ENCODE results near the gene TREH.

TREH gene

DNA sequence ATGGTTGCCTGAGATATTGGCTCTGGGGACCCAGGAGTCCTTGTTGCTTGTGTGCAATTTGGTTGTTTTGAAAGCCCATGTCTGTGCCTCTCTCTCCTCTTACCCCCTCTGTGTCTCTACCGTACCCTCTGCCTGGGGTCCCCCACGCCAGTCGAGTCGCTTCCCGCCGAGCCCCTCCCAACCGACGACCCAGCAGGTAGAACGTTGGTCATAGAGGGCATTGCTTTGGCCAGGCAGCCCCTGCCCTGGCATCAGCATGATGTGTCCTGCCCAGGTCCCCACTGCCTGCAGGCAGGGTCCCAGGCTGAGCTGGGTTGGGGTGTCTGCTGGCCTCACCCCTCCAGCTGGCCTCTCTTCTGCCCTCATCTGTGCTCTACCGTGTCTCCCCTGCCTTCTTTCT is 35.0 kb downstream of the TREH start:
- DNase-seq, result no peak

- no peak for DNase-seq
Observed at GRCh38 chr11:118643995-118644345, 35.5 kb downstream of the TREH start.

DNA sequence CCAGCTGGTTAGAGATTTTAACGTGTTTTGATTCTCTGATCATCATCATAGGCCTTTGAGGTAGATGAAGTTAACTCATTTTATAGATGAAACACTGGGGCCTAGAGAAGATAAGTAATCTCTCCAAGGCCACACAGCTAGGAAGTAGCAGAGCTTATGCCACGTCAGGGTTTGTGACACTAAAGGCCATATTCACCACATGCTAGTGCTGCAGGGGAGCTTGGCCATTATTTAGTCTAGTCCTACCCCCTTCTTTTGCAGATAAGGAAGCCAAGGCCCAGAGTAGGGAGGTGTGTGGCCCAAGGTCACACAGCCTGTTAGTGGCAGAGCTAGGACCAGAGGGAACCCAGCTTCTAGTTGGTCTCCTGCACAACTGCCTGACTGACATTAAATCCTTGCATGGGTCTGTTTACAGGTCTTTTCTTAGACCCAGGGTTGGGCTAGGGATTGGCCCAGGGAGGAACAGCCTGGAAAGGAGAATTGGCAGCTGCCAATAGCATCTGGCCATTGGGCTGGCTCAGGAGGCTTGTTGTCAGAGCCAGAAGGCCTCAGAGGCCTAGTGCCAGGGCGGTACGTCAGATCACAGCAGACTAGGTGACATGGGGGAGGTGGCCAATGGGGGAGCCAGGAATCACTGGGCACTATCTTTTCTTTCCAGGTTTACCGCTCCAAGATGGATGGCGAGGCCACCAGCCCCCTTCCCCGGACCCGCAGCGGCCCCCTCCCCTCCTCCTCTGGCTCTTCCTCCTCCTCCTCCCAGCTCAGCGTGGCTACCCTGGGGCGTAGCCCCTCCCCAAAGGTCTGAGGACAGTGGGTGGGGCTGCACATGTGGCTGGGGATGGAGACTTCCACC is 36.1 kb downstream of the TREH start:
- no peak for DNase-seq

DNA sequence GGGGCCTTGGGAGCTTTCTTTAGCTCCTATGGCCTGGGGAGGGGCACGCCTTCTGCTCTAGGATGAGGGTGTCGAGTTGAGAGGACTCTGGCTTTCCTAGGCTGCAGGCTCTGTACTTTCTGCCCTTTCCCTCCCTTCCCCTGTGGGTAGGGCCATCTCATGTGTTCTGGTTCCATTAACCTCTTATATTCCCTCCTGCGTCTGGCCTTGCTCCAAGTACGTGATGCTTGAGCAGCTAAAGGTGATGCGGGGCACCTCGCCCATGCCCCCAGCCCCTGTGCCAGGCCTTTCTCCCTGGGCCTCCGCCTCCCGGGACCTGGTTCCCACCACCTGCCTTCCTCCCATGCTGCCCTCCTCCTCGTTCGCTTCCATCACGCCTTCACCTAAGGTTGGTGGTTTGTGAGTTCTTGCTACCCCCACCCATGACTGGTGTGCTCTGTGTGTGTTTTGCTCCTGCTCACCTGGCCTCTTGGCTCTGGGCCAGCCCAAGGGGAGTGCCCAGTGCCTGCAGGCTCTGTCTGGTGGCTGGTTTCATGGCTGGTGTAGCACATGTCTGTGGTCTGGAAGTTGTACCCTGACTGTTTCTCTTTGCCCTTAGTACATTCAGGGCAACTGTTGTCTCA is 37.9 kb downstream of the TREH start:
- DNase-seq, result no peak

DNA sequence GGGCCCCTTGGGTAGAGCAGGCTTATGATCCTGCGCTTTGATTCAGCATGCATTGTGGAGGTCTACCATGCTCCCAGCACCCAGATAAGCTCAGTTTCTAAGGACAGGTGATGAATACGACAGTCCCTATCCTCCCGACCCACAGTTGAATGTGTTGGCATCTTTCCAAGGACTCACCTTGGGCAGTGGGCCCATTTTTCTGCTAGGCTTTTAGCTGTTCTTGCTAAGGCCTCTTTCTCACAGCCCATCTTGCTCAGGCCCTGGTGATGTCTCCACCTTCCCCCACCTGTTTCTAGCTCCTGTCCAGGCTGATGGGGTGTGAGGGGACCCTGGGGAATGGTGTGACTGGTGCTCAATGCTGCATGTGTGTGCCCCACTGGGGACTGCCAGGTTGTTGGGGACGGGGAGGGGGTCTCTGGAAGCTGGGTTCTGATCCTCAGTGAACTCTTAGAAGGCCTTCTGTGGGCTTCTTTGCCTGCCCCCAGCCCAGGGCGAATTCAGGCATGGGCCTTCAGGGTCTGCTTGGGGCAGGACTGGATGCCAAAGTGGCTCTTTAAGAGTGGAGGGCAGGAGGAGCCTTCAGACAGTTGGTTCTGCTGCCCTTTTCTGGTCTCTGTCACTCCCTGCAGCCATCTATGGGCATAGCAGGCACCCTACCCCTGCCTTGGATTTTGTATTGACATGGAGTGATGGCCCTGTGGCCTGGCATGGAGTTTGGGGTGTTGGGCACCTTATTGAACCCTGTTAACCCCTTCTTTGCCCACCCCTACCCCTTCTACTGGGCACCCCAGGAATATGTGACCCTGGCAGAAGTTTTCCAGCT is 38.9 kb downstream of the TREH start:
- DNase-seq, result no peak

DNA sequence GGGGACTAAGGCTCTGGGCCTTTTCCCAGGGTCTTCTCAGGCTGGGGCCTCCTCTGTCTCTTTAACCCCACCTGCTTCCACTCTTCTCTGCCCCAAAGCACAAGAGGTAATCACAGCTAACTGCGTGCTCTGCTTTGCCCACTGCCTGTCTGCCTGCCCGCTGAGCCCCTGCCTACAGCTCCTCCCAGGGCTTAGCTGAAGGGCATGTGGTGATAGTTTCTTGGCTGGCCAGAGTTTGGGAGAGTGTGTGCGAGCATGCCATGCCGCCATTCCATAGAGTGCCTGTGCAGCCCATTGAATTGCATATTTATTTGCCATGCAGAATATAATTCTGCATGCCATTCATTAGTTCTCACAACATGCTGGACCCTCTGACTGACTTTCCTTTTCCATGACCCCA is 39.6 kb downstream of the TREH start:
- DNase-seq, result no peak

GRCh38 chr11:118638726-118639125 is 40.7 kb downstream of the TREH start:
- DNase-seq, result no peak

GRCh38 chr11:118636569-118637290 is 42.7 kb downstream of the TREH start:
- DNase-seq, result no peak

DNA sequence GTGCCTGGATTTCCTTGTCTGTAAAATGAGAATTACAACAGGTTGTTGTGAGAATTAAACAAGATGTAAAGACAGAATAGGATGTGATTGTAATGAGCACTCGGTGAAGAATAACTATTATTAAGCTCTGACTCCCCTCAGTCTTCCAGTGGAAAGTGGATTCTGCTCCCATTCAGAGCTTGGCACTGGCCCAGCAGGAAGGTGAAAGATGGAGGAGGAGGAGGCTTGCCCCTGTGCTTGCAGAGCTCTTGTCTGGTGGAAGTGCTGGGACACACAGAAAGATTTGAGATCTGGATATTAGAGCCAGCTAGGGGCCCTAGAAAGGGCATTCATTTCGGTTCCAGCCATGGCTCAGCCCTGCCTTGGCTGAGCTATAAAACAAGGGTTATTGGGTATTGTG is 43.8 kb downstream of the TREH start:
- DNase-seq, result no peak

DNA sequence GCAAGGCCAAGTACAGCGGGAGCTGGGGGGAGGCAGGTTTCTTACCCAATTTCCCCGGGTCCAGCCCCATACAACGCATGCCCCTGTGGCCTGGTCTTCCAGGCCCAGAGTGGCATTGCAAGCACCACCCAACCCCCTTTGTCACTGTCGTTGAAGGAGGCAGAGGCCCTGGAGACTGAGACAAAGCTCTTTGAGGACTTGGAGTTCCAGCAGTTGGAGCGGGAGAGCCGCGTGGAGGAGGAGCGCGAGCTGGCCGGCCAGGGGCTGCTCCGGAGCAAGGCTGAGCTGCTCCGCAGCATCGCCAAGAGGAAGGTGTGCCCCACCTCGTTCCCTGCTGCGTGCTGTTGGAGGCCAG is 44.2 kb downstream of the TREH start:
- no peak for DNase-seq

DNA sequence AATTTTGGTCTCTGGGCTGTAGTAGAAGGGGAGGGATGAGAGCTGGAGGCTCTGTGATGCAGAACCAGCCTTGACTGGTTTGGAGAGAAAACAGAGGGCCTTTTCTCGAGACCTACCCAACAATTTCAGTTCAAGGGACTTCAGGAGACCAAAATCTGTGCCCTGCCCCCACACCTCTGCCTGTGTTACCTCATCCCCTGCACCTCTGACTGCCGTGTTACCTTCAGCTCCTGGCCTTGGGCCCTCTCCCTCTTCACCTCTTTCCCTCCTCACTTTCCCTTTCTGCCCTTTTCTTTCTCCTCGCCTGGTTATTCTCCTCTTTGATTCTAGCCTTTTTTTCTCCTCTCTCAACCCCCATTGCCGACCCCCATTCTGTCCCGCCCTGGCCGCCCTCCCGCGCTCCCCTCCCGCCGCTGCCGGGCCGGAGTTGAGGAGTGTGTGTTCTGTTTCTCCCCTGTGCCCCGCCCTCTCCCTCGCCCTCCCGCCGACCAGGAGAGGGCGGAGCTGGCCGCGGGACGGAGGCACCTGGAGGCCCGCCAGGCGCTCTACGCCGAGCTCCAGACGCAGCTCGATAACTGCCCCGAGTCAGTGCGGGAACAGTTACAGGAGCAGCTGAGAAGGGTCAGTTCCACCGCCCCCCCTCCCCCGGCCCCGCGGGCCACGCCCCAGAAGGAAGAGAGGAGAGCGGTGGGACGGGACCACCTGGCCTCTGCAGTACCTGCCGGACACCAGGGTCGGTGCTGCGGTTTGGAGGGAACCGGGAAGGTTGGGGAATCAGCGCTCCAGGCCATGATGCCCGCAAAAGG is 44.8 kb downstream of the TREH start:
- DNase-seq, result no peak

DNA sequence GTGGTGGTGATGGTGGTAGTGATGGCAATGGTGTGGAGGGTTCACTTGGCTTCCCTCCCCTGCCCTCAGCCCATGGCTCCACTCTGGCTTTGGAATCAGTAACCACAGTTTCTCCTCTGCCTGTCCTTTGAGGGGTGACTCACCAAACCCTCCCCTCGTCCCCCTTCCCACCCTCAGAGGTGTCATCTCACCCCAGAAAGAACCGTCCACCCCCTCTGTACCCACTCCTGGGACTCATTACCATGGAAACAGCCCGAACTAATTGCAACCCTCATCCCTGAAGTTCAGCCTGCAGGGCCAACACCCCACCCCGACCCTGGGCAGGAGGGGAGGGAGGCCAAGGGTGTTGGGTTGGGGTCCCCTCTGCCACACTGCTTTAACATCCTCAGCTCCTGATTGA is 45.5 kb downstream of the TREH start:
- no peak for DNase-seq

GRCh38 chr11:118633319-118633690 is 46.1 kb downstream of the TREH start:
- DNase-seq, result no peak

GRCh38 chr11:118632577-118633318 is 46.7 kb downstream of the TREH start:
- DNase-seq, result no peak

GRCh38 chr11:118631142-118631909 is 48.1 kb downstream of the TREH start:
- no peak for DNase-seq

- no peak for DNase-seq
Observed at GRCh38 chr11:118629761-118630661, 49.4 kb downstream of the TREH start.

DNA sequence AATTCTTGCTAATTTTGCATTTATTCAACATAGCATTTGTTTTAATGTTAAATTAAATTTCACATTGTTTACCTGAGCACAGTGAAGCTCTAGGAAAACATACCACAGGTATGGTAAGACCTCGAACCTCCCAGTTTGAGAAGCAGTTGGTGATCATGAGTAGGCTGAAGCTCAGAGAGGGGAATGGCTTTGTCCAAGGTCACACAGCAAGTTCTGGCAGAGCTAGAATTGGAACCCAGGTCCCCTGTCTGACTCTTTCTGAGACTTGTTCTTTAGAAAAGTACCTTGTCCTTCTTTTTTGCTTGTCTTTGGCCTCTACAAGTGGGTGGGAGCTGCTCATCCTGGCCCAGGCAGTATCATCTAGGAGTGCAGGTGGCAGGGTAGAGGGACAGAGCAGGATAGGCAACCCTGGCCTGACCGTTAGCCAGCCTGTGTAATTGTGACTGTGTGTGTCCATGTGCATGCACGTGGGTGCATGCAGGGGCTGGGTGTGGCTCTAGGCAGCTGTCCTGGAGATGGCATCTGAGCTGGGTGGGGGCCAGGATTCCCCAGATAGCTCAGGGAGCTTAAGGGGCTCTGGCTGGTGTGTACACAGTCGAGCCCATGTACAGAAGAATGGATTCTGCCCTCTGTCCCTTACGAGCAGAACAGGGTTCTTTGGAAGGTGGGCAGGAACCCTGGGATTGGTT is 50.4 kb downstream of the TREH start:
- DNase-seq, result no peak

DNA sequence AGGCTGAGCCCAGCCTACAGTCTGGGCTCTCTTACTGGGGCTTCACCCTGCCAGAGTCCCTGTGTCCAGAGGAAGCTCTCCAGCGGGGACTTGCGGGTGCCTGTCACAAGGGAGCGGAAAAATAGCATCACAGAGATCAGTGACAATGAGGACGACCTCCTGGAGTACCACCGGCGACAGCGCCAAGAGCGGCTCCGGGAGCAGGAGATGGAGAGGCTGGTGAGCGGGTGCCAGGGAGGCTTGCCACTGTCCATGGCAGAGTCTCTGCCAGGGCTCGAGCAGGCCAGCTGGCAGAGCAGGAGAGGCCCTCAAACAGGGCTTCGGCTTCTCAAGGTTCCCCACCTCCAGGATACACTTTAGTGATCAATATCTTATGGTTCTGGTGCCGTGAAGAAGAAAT is 51.0 kb downstream of the TREH start:
- DNase-seq, result no peak

DNA sequence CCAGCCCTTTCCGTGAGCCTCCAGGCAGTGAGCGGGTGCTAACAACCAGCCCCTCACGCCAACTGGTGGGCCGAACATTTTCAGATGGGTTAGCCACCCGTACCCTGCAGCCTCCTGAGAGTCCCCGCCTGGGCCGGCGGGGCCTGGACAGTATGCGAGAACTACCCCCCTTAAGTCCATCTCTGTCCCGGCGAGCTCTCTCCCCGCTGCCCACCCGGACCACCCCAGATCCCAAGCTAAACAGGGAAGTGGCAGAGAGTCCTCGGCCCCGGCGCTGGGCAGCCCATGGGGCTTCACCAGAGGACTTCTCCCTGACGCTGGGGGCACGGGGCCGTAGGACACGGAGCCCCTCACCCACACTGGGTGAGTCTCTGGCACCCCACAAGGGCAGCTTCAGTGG is 51.4 kb downstream of the TREH start:
- no peak for DNase-seq
